Hepatocyte (in vitro differentiated cells): ENCODE data around the gene MDM2.
"Not testable (repeated sequence)": the region's sequence is repeated elsewhere in the genome, so short reads cannot be mapped to it uniquely, and the experiment has no call there.

ENCODE experiments used
- CTCF ChIP-seq: fragments of 200-600 bp; sonication (generic); IDR thresholded peaks from 2 replicates; pipeline ENCODE4 v1.5.1; 2016; ENCODE audit warnings: antibody characterized with exemption, mild to moderate bottlenecking; ENCODE audit not compliant: poor library complexity
- EZH2 ChIP-seq: fragments of 200-600 bp; sonication (generic); IDR thresholded peaks from 2 replicates; pipeline ENCODE4 v1.6.1; 2016; ENCODE audit warnings: antibody characterized with exemption, mild to moderate bottlenecking, borderline replicate concordance

- not testable (repeated sequence) for TF ChIP-seq CTCF, EZH2
Measured at GRCh38 chr12:68841175-68841574, 33.2 kb downstream of the MDM2 start.
